NCI-H1417 treated with DMSO at 0.1 percent for 48 hours (cell line): ENCODE data around the gene DNAJB6.

Experiments used
- DNase-seq: peaks from one replicate; lab custom pipeline; 2025; lab: John Stamatoyannopoulos, UW

The DNAJB6 gene

GRCh38 chr7:157336383-157337315 is at the start of gene DNAJB6:
DNAJB6 (plus strand) TSS chr7:157337004; CDS start chr7:157358573, 21,569 bp downstream.
- DNase-seq = peak; percentile 37

DNA sequence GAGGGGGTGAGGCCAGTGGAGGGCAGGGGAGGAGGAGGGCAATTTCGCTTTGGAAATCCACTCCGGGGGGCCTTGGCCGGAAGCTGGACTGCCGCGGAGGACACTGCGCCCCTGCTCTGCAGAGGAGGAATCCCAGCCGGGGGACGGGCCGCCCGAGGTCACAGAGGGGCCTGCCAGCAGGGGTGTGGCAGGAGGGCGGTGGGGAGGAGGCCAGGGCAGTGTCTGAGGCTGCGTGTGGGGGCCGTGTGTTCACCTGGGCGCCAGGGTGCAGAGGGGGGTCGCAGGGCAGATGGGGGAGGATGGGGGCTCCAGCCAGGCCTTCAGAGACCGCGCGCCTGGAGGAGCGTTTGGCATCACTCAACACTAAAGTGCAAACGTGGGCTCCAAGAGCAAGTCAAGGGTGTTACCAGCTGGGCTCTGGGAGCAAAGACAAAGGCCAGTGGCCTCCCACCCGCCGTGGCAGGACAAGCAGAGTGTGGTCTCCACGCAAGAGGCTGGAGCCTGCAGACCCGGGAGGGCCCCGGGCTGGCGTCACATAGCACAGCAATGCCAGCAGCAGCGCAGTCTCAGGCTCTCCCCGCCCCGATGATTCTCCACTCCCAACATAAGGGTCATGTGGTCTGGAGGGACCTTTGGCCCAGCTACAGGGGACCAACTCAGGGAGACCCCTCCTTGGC is 45.3 kb upstream of the DNAJB6 start:
- no peak for DNase-seq

DNA sequence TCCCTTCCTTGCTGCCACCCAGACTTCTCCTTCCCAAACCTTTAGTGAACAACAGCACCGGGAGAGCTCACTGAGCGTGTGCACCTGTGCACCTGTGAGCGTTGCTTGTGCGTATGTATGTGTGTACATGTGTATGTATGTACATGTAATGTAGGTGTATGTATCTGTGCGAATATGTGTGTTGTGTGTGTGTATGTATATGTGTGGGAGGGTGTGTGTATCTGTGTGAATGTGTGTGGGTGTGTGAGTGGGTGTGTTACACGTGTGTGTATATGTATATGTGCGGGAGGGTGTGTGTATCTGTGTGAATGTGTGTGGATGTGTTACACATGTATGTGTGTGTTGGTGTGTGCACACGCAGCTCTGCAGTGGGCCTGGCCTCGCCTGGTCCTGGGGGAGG is 44.5 kb upstream of the DNAJB6 start:
- no peak for DNase-seq

DNA sequence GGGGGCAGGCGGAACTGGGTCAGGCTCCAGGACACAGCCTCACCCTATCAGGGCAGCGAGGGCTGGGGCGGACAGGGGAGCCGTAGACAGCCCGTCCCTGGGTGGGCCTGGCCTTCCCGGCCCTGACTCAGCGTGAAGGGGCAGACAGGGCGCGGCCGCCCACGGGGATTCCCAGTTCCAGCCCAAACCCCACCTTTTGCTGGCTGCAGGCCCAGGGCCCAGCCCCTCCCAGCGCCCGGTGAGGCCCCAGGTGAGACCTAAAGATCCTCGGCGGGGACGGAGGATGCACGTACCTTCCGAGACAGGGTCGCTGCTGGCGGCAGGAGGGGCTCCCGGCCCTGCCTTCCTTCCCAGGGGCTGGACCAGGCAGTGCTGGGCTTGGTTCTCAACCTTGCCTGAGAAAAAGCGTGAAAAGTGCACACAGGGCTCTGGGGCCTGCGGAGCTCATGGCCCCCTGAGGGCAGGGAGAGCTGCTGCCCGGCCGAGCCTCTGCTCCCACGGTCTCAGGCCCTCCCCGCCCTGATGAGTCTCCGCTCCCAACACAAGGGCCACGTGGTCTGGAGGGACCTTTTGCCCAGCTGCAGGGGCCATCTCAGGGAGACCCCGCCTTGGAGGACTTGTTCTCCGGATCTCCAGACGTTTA is 43.9 kb upstream of the DNAJB6 start:
- no peak for DNase-seq

DNA sequence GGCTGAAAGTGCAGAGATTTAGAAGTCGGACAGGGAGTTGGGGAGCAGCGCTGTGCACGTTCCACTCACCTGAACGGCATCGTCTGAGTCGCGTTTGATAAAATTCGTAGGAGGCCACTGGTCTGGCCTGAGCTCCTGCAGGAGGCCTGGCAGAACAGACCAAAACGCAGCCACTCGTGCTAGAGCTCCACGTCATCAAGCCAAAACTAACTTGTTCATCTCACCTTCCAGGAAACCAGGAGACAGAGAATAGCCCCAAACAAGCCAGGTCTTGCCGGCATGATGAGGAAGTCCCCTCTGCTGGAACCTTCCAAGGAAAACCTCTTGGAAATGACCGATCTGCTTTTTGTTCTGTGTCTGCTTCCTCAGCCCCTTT is 43.4 kb upstream of the DNAJB6 start:
- DNase-seq = no peak

DNA sequence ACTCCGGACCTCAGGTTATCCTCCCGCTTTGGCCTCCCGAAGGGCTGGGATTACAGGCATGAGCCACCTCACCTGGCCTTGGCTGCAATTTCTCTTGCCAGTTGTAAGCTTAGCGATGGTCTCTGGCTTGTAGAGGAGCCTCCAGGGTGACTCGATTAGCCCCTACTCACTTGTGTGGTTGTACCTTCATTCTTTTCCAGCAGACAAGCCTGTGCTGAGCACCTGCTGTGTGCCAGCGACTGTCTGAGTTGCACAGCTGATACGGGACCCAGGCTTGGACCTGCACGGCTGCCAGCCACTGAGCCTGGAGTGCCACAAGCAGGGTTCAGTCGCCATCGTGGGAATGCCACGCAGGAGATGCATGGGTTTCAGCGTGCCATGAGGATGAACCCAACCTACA is 42.0 kb upstream of the DNAJB6 start:
- DNase-seq = no peak

DNA sequence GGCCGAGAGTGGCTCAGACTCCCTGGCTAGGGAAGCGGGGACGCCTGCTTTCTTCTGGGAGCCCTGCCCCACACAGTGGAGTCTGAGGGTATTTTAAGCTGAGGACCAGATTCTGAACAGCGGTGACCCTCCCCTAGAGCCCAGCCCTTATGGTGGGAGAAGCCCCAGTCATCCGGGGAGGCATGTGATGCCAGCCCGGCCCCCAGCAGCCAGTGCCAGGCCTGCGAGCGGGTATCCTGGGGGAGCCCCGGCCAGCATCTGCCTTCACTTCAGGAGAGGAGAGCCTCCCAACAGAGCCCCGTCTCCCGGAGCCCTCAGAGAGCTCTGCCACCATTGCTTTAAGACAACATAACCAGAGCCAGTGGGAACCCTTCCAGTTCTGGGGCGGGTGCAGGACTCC is 41.5 kb upstream of the DNAJB6 start:
- DNase-seq = no peak

- DNase-seq = no peak
These were observed 39.6 kb upstream of the DNAJB6 start for GRCh38 chr7:157297185-157297584.

GRCh38 chr7:157299317-157299612 is 37.5 kb upstream of the DNAJB6 start:
- no peak for DNase-seq

DNA sequence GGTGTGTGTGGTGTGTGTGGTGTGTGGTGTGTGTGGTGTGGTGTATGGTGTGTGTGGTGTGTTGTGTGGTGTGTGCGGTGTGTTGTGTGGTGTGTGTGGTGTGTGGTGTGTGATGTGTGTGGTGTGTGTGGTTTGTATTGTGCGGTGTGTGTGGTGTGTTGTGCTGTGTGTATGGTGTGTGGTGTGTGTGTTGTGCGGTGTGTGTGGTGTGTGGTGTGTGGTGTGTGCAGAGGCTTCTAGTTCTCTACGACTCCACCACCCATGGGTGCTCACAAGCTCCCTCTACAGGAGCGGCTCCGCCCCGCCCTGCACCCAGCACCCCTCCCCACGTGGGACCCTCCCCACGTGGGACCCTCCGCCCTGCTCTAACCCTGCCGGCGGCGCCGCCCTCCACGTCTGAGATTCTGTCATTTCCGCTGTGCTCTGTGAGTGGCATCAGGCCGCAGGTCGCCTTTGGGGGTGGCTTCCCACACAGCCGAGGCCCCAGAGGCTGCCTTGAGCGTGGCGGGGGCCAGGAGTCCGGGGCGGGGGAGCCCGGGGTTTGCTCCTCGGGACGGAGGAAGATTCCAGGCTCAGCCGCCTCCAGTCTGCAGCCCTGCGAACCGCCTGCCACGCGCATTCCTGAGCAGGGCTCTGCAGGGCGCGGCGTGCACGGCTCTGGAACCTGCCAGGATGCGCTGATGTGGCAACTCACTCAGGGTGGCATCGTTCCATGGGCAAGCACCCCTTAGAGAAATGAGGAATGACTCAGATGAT is 37.0 kb upstream of the DNAJB6 start:
- no peak for DNase-seq

GRCh38 chr7:157300369-157300825 is 36.4 kb upstream of the DNAJB6 start:
- DNase-seq = no peak

DNA sequence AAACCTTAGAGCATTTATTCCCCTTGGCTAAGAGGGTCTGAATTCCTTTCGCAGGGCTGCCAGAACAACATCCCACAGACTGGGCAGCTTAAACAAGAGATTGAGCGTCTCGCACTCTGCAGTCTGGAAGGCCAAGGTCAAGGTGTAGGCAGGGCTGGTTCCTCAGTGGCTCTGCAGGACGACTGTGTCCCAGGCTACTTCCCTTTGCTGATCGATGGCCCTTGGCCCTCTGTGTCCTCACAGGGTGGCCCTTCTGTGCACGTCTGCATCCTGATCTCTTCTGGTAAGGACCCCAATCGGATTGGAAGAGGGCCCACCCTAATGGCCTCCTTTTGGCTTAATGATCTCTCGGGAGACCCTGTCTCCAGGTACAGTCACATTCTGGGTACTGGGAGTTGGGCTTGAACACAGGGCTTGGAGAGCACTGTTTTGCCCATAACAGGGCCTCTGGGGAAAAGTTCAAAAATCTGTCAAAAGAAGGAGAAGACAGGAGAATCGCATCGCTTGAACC is 35.1 kb upstream of the DNAJB6 start:
- DNase-seq = no peak

DNA sequence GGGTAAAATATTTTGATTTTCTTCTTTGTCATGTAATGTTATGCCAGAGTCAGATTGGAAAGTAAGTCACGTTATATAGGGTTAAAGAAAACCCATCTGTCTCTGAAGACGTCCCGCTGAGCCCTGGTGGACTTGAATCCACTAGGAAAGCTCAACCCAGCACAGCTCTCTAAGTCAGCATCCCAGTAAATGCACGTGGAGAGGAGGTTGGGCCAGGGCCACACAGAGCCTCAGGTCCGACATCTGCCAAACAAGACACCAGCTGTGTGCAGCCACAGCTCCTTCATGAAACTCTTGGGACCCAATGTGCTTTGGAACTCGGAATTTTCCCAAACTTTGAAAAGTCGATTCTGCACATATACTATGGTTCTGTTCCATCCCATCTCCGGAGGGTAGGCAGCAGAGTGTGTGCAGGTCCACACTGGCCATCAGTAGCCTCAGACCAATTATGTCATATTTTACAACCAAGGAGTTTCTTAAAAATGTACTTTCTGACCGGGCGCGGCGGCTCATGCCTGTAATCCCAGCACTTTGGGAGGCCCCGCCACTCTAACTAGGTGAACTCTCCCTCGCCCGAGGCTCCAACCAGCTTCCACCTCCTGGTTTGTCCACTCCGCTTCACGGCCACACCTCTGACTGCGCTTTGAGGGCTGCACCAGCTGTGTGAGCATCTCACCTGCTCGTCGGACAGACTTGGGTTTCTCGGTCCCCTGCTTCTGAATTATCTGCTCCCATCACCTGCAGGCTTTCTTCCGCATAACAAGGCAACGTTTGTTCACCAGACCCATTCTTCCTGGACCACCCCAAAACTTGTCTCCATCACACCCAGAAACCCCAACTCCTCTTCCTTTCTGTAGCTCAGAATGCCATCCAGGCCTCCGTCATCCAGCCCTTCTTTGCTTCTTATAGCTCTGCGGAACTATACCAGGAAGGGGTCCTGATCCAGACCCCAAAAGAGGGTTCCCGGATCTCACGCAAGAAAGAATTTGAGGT is 29.7 kb upstream of the DNAJB6 start:
- no peak for DNase-seq

- no peak for DNase-seq
These were observed 26.7 kb upstream of the DNAJB6 start for GRCh38 chr7:157309988-157310668.

DNA sequence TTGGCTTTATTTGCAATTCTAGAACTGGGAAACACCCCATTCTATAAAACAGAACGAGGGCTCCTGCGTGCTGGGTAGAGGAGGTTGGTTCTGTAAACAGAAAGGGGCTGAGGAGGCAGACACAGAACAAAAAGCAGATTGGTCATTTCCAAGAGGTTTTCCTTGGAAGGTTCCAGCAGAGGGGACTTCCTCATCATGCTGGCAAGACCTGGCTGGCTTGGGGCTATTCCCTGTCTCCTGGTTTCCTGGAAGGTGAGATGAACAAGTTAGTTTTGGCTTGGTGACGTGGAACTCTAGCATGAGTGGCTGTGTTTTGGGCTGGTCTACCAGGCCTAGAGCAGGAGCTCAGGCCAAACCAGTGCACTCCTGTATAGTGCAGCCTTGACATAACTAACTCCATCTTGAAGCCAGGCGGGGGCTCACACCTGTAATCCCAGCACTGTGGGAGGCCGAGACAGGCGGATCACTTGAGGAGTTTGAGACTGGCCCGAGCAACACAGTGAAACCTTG is 26.1 kb upstream of the DNAJB6 start:
- DNase-seq = no peak

DNA sequence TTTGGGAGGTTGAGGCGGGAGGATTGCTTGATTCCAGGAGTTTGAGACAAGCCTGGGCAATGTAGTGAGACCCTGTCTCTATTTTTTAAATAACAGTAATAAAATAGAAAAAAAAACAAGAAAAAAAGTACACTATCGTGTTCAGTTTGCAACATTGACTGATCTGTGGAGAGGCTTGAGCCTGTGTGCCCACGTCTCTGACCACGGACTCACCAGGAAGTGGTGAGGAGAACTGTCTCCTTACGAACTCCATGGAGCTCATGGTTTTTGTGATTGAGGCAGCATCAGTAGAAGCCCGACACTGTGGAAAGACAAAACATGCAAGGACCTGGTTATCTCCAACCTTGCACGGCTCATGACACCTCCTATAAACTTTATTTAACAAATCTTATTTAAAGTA is 23.9 kb upstream of the DNAJB6 start:
- DNase-seq = no peak

- no peak for DNase-seq
These were observed 23.2 kb upstream of the DNAJB6 start for GRCh38 chr7:157313645-157314044.

DNA sequence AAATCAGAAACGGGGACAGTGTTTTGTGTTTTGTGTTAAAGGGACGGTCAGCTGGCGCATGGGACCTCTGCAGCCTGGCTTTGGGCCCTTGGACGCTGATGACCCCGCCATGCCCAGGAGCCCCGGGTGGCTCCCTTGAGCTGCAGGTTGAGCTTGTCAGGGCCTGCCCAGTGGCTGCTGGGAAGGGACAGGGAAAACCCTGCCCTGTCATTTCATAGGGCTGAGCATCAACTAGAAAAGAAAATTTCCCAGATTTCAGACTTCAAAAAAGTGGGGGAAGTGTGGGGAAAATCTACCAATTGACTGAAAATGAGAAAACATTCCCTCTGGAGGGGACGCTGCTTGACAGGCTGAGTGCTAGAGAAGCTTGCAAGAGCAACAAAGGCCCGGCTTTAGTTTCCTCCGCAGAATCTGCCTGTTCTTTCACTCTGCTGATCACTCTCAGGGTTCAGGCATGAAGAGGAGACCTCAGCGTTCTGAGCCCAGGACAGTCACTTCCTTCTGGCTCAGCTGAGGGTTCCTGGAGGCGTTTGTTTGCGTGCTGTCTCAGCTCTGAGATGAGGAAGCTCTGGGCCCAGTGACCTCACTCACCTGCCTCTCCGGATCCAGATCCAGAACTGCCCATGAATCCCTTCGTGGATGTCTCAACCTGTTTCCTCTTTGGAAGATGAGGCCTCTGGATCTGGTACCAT is 18.6 kb upstream of the DNAJB6 start:
- no peak for DNase-seq

DNA sequence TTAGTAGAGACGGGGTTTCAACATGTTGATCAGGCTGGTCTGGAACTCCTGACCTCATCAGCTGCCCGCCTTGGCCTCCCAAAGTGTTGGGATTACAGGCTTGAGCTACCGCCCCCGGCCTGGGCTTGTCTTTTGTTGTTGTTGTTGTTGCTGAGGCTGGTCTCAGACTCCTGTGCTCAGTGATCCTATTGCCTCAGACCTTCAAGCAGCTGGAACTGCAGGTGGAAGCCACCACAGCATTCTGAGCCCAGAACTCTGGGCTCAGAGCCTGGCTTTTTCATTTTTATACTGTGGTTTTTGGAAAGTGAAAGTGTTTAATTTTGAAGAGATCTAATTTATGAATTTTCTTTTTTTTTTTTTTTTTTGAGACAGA is 16.2 kb upstream of the DNAJB6 start:
- DNase-seq = no peak
